ENCODE results near the gene FAM217B. TPM values are rescaled to one million over a fixed set of nuclear protein-coding genes. Genes with fewer than 3 reads are reported as not detected.
"Not testable (repeated sequence)": the region's sequence is repeated elsewhere in the genome, so short reads cannot be mapped to it uniquely, and the experiment has no call there.

The FAM217B gene
- total RNA-seq, 1 donor from 2014 or later: 2.2 TPM

DNA sequence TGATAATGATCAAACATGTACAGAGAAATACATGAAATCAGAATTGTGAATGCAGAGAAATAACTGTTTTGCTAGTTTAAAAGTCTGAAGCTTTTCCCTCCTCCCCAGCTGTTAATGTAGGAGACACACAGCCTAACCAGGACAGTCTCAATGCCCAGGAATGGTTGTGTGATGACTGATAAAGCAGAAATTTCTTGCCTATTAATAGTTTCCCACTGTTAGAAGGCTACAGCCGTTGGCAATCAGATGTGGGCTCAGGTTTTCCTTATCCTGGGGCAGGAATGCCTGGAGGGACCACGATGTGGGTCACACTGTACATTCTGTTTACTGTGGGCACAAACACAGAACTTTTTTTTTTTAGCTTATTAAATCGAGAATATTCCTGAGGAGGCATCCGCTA is 2.0 kb upstream of the FAM217B start:
- no peak for DNase-seq (ENCODE audit: low spot score)
- ATAC-seq: no peak

DNA sequence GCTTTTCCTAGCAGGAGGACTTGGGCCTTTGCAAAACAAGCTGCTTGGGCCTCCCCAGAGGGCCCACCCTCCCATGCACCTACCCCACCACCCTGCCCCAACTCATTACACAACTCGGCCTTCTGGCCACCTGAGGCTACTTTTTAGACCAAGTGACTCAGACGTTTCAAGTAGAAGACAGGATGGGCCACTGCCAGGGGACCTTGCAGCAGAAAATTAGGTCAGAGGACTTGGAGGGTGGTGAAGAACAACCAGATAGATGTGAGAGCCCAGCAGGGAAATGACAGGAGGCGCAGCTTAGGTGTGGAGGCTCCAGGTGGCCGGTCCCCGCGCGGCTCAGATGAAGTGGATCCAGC is 1.5 kb upstream of the FAM217B start:
- no peak for ATAC-seq
- DNase-seq (ENCODE audit: low spot score): no peak

- no peak for ATAC-seq
- no peak for DNase-seq (ENCODE audit: low spot score)
These were observed 924 bp upstream of the FAM217B start for GRCh38 chr20:59939052-59939878.

- peak; percentile 7 for ATAC-seq
- peak; percentile 55 for DNase-seq (ENCODE audit: low spot score)
These were observed 385 bp upstream of the FAM217B start for GRCh38 chr20:59939879-59940128.

- DNase-seq (ENCODE audit: low spot score): no peak
- ATAC-seq: no peak
These were observed 736 bp downstream of the FAM217B start for GRCh38 chr20:59940956-59941294.

GRCh38 chr20:59942245-59942644 is 2.1 kb downstream of the FAM217B start:
- ATAC-seq (no peak), DNase-seq (ENCODE audit: low spot score) (no peak)

DNA sequence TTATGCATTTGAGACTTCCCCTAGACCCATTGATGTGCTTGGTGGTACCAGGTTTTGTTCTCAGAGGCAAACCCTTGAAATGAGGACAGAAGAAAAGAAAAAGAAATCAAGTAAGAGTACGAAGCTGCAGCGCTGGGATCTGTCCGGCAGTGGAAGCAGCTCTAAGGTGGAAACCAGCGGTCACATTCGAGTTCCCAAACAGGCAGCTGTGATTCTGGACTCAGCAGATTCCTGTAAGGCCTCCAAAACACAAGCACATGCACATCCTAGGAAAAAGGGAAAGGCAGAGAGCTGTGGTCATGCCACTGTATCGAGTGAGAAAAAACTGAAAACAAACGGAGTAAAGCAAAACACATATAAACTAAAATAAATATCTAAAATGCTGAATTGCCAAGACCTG is 4.5 kb downstream of the FAM217B start:
- ATAC-seq (no peak), DNase-seq (ENCODE audit: low spot score) (no peak)

DNA sequence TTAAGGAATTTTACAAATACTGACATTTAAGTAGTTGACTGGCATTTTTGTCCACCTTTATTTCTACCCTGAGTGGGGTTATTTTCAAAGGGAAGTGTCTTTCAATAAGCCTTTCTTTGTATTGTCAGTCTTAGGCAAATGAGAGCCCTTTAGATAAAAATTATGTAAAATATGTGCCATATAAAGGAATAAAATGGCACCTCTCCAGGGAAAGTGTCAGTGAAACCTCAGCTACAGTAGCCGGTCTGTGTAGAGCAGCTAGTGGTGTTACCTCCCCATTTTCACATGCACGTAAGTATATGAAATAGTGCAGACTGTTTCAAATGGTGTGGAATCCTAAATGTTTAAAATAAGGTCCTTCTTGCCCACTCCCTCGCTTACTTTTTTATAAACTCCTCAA is 5.0 kb downstream of the FAM217B start:
- no peak for ATAC-seq
- no peak for DNase-seq (ENCODE audit: low spot score)

DNA sequence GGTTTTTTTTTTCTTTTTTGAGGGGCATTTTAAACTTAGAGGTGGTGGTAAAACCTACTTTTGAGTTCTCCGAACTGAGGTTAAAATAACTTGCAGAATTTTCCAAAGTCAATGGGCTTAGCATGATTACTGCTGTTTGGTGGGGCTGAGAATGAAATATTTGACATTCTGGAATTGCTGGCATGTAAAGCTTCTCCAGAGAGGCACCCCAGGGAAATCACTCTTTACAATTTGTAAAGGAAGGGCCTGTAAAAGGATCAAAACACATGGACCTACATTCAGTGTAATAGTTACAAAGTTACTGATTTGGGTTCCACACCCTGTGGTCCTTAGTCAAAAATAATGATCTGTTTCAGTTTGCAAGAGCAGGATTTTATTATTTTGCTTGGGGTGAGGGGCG is 5.5 kb downstream of the FAM217B start:
- ATAC-seq (no peak), DNase-seq (ENCODE audit: low spot score) (no peak)

- no peak for ATAC-seq
- no peak for DNase-seq (ENCODE audit: low spot score)
These were observed 7.2 kb downstream of the FAM217B start for GRCh38 chr20:59947376-59947775.

DNA sequence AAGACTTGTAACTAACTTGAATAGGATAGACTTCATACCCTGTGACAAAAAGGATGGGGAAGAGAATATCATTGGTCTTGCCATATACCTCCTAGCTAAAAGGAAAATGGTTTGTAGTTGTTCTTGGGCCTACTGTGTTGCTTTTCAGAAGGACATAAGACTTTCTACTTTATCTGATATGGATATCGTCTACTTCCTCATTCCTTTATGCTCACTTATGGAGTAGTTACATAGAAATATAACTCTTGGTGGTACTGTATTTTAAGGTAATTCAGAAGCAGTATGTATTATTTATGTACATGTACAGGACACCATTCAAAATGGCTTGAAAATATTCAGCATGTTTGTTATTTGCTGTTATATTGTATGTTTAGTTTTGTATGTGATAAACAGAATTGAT is 8.0 kb downstream of the FAM217B start:
- ATAC-seq (no peak), DNase-seq (ENCODE audit: low spot score) (no peak)

DNA sequence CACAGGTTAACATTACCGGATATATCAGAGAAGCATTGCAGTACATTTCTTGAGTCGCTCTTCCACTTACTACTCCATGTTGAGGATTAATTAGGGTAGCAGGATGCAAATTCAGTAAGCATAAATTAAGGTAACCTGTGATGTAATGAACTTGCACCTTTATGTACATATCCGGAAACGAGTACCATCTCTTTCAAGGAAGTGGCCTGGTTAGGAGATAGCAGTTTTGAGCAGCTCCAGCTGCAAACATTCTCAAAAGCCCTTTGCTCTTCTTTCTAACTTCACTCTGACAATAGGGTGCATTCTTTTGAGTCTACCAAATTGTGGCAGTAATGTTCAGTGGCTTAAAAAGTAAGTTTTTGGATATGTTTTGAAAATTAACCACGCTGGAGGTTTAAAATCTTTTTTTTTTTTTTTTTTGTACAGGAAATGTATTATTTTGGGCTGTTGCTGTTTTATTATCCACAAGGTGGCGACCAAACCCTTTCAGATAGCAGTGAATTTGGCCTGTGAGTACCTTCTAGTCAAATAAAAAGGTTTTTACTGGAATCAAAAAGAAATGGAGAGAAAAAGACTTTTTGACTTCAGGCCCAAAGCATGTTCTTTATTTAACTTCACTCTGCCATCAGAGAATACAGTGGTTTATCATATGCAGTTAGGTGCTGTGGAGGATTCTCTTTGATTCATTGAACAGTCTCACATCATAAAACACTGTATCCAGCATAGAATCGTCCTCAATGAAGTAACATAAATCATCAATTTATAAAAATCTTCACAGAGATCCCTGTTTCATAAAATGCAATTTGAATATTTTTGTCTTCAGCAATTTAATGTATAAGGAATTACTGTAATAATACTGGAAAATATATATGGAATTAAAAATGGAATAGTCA is 8.9 kb downstream of the FAM217B start:
- ATAC-seq: peak; percentile 74
- no peak for DNase-seq (ENCODE audit: low spot score)

- DNase-seq (ENCODE audit: low spot score) (no peak), ATAC-seq (no peak)
These were observed 9.7 kb downstream of the FAM217B start for GRCh38 chr20:59949911-59950310.

DNA sequence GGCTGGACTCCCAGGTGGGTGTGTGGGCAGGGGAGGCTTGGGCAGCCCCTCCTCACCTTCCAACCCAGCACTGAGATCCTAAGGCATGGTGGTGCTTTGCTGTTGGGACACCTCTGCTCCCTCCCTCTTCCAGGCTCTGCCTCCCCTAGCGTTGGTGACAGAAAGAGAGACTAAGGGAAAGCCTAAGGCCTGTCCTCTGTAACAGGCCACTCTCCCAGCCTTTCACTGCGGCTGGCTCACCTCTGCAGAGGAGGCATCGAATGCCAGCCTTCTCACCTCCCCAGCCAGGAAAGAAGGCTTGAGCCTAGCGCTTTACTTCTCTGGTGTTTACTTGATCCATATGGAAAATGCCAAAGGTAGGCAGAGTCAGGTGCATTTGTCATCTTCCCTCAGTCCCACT is 14.5 kb downstream of the FAM217B start:
- ATAC-seq (no peak), DNase-seq (ENCODE audit: low spot score) (no peak)

- peak; percentile 47 for ATAC-seq
- DNase-seq (ENCODE audit: low spot score): no peak
These were observed 15.1 kb downstream of the FAM217B start for GRCh38 chr20:59955131-59955796.

- not testable (repeated sequence) for ATAC-seq; DNase-seq (ENCODE audit: low spot score)
These were observed 17.4 kb downstream of the FAM217B start for GRCh38 chr20:59957568-59957967.

DNA sequence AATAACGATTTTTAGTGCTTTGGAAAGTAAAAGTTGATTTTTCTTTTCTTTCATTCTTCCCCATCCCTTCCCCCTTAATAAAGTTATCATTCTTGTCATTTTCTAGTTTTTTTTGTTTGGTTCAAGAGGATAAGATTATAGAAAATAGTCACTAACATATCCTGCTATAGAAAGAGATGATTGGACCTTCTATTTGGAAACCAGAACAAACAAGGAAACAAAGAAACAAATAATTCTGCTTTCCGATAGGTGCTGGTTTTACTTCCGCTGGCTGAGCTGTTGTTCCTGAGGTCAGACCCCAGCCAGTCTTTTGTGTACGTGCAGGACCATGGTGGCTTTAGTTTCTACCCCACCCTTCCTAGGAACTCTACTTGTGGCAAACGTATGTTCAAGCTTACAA is 17.9 kb downstream of the FAM217B start, which contains the start of gene CDH26:
Gene CDH26 (plus strand): TSS at position 301 of the 400 bp plus-strand sequence. CDS start 304 bp downstream, outside the sequence.
- ATAC-seq (no peak), DNase-seq (ENCODE audit: low spot score) (no peak)

DNA sequence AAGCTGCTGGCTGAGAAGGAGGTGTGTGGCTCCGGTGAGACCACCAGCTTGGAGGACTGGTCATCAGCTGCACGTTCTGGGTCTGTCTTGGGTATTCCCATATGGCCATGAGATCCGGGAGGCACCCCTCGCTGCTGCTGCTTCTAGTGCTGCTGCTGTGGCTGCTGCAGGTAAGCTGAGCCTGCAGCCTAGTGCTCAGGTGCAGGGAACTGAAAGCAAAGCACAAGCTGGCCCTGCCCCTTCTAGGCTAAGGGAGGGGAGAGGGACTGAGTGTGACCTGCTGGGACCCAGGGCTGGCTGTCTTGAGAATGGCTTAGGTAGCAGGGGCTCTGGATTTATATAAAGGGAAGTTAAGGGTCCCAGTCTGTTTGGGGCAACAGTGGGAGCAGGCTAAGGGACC is 18.4 kb downstream of the FAM217B start:
- ATAC-seq: no peak

DNA sequence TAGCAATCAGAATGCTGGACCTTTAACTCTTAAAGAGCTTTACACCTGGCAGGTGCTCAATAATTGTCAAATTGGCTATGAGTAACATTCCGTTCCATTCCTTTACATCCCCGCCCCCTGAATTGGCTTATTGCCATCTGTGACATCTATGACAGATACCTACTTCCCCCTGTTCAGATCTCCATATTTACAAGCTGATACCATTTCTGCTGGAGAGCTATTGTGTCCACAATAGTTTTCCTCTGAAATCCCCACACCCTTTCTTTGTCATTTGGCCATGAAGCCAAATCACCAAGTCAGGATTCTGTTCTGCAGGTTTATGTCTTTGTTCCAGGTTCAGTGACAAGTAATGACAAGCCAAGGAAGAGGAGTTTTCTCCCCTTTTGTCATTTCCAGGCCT is 21.2 kb downstream of the FAM217B start:
- DNase-seq (ENCODE audit: low spot score) (no peak), ATAC-seq (no peak)

More for the DNA sequence above, 18.4 kb downstream of the FAM217B start:
- no peak for DNase-seq (ENCODE audit: low spot score)

DNA sequence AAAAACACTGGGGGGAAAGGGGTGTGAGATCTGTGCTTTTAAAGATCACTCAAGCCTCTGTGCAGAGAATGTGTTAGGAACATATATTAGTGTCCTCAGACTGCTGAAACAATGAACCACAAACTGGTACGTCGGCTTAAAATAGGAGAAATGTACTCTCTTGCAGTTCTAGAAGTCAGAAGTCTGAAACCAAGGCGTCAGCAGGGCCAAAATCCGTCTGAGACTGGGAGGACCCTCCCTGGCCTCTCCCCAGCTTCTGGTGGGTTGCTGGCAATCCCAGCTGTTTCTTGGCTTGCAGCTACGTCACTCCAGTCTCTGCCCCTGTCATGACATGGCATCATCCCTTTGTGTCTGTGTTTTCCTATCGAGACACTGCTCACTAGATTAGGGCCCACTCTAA is 22.0 kb downstream of the FAM217B start:
- ATAC-seq (no peak), DNase-seq (ENCODE audit: low spot score) (no peak)

GRCh38 chr20:59966428-59966827 is 26.2 kb downstream of the FAM217B start:
- ATAC-seq: no peak
- no peak for DNase-seq (ENCODE audit: low spot score)

DNA sequence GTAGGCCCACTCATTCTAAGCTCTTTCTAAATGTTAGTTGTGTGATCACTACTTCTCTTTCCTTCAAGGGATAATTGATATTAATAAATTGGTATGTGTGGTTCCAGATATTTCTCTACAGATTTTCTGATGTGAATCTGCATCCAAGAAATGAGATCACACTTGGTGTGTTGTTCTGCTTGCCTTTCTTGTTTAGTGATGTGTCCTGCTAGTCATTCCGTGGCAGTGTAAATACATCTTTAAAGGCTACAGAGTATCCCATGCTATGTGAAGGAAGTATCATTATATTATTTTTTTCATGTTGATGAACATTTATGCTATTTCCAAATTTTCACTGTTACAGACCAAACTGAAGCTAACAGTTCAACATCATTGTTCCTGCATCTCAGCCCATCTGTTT is 31.2 kb downstream of the FAM217B start:
- no peak for ATAC-seq
- no peak for DNase-seq (ENCODE audit: low spot score)
